Left lung (tissue), 10 donors: ENCODE measurements around the gene CDCA5. TPM values are rescaled to one million over a fixed set of nuclear protein-coding genes. Genes with fewer than 3 reads are reported as not detected.

Source experiments
- ATAC-seq: fragments of 200-7000 bp; cut with Tn5 transposase; one replicate; pipeline ENCODE4 v1.9.1; 2020; ENCODE audit warnings: moderate library complexity
- DNase-seq, 4 donors: peaks; one replicate each; pipeline ENCODE4 v3.0.0-alpha.2; 2013 to 2020
- H3K27ac ChIP-seq, 2 donors: fragments of 200-600 bp; sonication (generic) in 1 of 2; one replicate each; pipeline versions ENCODE4 v1.5.0 to v1.8.0; 2020 to 2021
- H3K27me3 ChIP-seq, 2 donors: fragments of 200-600 bp; sonication (generic) in 1 of 2; one replicate each; pipeline versions ENCODE4 v1.5.0 to v1.8.0; 2020 to 2021
- H3K36me3 ChIP-seq, 2 donors: fragments of 200-600 bp; sonication (generic) in 1 of 2; one replicate each; pipeline versions ENCODE4 v1.5.0 to v1.8.0; 2020 to 2021
- H3K4me1 ChIP-seq, 2 donors: fragments of 200-600 bp; one replicate each; pipeline ENCODE4 v1.8.0; 2021
- H3K4me3 ChIP-seq, 2 donors: fragments of 200-600 bp; sonication (generic) in 1 of 2; one replicate each; pipeline versions ENCODE4 v1.5.0 to v1.8.0; 2020 to 2021; ENCODE audit warnings: mild to moderate bottlenecking in 1 of 2
- H3K9me3 ChIP-seq, 2 donors: fragments of 200-600 bp; sonication (generic) in 1 of 2; one replicate each; pipeline versions ENCODE4 v1.5.0 to v1.8.0; 2020 to 2021
- intact Hi-C, 2 donors: fragments of 100-400 bp; cut with DNase I; formaldehyde crosslinking; loops; one replicate each; pipeline versions ENCODE4 v1.11.2 to v1.14.2; 2022
- polyA plus RNA-seq, 6 donors: library from polyadenylated mRNA; unstranded; fragments of 120-200 nt; gene quantifications; one replicate each; pipeline ENCODE4 v1.2.1, GENCODE V29; 2013; ENCODE audit not compliant: insufficient read length in 6 of 6
- total RNA-seq, 2 donors: library from RNA; stranded (reverse); fragmentation: NEBNext Ultra II Directional; extraction: Animal tissue kit (Norgen Biotek cat#: 25700); gene quantifications; one replicate each; pipeline ENCODE4 v1.2.1, GENCODE V29; 2021
- TF ChIP-seq, protein P1 (sequence below), 2 donors: fragments of 200-600 bp; sonication (generic) in 1 of 2; IDR thresholded peaks; one replicate each; pipeline versions ENCODE4 v1.5.0 to v1.8.0; 2021; ENCODE audit warnings: antibody characterized with exemption in 2 of 2
- donor health status: DM: no; HTN: yes; CAD: no.
- donor health status: DM: no; HTN: no; CAD: no.

The CDCA5 gene
- total and polyA plus RNA-seq, 8 donors, result 7.1 to 27.9 (median 14.5) TPM

DNA sequence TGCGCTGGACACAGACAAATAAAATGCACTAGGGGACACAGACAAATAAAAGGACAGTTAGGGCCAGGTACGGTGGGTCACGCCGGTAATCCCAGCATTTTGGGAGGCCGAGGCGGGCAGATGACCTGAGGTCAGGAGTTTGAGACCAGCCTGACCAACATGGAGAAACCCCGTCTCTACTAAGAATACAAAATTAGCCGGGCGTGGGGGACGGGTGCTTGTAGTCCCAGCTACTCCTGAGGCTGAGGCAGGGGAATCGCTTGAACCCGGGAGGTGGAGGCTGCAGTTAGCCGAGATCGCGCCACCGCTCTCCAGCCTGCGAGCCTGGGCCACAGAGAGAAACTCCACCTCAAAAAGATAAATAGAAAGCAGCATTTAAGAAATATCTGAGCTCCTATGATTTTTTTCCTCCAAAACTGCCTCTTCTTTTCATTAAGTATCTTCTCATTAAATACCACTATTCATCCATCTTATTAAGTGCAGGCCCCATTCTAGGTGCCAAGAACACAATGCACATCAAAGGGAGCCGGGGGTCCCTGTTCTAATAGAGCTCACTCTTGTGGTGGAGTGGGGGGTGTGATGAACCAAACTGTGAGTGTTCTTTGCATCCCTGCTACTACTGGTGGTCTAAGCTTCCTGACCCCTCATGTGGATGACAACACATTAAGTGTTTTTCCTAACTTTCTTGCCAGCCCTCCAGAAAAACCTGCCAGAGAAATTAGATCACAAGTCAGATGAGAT lies 34.4 kb upstream of the CDCA5 start:
- Histone ChIP-seq H3K9me3 (no peaks in the 10 kb centered on the region), H3K27me3 (peaks cover 0 to 4% of the 10 kb centered on the region in 2 donors), H3K4me1 (peaks cover 16 to 63% of the 10 kb centered on the region in 2 donors), H3K36me3 (peaks cover 0 to 45% of the 10 kb centered on the region in 2 donors), H3K27ac (peak overlapping the region in 1 of 2 donors; percentile 93), H3K4me3 (peak overlapping the region in 1 of 2 donors; percentile 90)
- intact Hi-C loops, result no loop called here
- no peak for ATAC-seq
- TF ChIP-seq, protein P1, sequence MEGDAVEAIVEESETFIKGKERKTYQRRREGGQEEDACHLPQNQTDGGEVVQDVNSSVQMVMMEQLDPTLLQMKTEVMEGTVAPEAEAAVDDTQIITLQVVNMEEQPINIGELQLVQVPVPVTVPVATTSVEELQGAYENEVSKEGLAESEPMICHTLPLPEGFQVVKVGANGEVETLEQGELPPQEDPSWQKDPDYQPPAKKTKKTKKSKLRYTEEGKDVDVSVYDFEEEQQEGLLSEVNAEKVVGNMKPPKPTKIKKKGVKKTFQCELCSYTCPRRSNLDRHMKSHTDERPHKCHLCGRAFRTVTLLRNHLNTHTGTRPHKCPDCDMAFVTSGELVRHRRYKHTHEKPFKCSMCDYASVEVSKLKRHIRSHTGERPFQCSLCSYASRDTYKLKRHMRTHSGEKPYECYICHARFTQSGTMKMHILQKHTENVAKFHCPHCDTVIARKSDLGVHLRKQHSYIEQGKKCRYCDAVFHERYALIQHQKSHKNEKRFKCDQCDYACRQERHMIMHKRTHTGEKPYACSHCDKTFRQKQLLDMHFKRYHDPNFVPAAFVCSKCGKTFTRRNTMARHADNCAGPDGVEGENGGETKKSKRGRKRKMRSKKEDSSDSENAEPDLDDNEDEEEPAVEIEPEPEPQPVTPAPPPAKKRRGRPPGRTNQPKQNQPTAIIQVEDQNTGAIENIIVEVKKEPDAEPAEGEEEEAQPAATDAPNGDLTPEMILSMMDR (IDR thresholded peaks at IDR 0.05), result peak; percentile 8 to 58
- DNase-seq, result peak in 1 of 4 donors; percentile 66

- TF ChIP-seq, protein P1 (IDR thresholded peaks at IDR 0.05), result peak; percentile 83 to 94
- Histone ChIP-seq H3K4me3 (peak within 1 kb of the TSS; percentile 90 to 92), H3K27ac (peak within 1 kb of the TSS; percentile 81 to 93), H3K27me3 (peaks cover 0 to 13% of the 10 kb centered on the region in 2 donors), H3K36me3 (peaks cover 0 to 45% of the 10 kb centered on the region in 2 donors), H3K4me1 (peaks cover 24 to 63% of the 10 kb centered on the region in 2 donors), H3K9me3 (no peaks in the 10 kb centered on the region)
- ATAC-seq (peak; percentile 85), DNase-seq (peak; percentile 98 to 100 (median 99))
- intact Hi-C loops, result no loop called here
Observed at GRCh38 chr11:65117206-65118096, 33.6 kb upstream of the CDCA5 start, which contains the start of gene ZNHIT2. ZNHIT2 (minus strand) TSS chr11:65117701; CDS start chr11:65117653, 48 bp downstream.

DNA sequence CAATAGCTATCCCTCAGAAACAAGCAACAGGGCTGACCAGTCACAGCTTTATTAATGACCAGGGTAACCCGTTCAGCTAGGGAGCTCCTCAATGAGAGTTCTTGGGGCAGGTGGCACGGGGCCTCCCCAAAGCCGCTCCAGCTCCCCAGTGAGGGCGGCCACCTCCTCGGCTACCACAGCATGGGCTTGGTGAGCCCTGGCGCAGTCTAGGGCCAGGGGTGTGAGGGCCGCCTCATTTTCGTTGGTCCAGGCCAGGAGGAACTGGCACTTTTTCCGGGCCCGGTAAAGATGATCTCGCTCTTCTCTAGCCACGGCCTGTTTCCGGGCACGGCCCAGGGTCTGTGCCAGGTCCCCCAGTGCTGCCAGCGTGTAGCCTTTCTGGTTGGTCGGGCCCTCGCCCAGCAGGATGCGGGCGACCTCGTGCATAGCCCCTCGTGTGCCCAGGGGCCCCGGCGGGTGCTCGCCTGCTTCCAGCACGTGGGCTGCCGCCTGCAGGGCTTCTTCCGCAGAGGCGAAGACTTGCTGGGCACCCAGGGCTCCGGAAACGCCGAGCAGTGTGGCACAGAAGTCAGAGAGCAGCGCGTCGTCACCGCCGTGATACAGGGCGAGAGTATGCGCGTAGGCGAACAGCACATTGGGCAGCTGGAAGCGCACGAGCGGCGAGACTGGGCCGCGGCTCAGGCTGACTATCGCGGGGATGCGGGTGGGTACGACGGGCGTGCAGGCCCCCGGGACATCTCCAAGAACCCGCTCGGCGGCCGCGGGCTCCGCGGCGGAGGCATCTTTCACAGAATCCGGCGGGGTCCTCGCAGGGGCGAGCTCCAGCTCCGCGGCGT lies 32.7 kb upstream of the CDCA5 start:
- DNase-seq (peak in 1 of 4 donors; percentile 85), ATAC-seq (peak; percentile 11)
- peaks cover 0 to 45% of the 10 kb centered on the region in 2 donors for H3K36me3 ChIP-seq
- peak overlapping the region; percentile 81 to 93 for H3K27ac ChIP-seq
- no peaks in the 10 kb centered on the region for H3K9me3 ChIP-seq
- intact Hi-C loops, result no loop called here
- peaks cover 0 to 15% of the 10 kb centered on the region in 2 donors for H3K27me3 ChIP-seq
- TF ChIP-seq, protein P1 (IDR thresholded peaks at IDR 0.05), result no peak
- peaks cover 27 to 70% of the 10 kb centered on the region in 2 donors for H3K4me1 ChIP-seq
- peak overlapping the region; percentile 90 to 92 for H3K4me3 ChIP-seq

DNA sequence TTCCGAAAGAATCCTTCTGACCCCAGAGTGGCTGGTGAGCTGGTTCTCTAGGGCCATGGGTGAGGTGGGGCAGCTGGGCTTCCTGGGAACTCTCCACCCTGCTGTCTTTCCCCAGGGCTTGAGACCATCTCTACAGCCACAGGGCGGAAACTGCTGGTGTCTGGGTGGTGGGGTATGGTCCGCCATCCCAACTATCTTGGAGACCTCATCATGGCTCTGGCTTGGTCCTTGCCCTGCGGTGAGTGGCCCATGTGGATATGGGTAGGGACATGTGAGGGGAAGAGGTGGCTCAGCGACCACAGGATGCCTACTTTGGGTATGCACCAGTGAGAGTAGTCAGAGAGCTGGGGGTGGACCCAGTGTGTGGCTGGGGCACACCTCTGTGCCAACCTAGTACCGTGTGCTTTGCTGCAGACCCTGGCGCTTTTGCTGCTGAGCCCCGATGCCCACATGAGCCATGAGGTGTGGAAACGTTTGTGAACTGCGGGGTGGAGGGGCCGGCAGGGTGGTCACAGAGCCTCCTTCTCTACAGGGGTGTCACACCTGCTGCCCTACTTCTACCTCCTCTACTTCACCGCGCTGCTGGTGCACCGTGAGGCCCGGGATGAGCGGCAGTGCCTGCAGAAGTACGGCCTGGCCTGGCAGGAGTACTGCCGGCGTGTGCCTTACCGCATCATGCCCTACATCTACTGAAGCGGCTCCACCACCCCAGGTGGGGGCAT lies 31.7 kb upstream of the CDCA5 start:
- no peak for ATAC-seq
- no peaks in the 10 kb centered on the region for H3K9me3 ChIP-seq
- H3K36me3 ChIP-seq, result peaks cover 0 to 38% of the 10 kb centered on the region in 2 donors
- H3K4me1 ChIP-seq, result peaks cover 23 to 70% of the 10 kb centered on the region in 2 donors
- peaks cover 0 to 15% of the 10 kb centered on the region in 2 donors for H3K27me3 ChIP-seq
- TF ChIP-seq, protein P1 (IDR thresholded peaks at IDR 0.05), result no peak
- H3K4me3 ChIP-seq, result peak overlapping the region in 1 of 2 donors; percentile 90
- no peak overlapping the region for H3K27ac ChIP-seq
- DNase-seq, result no peak
- intact Hi-C loops, result no loop called here
